KOPT-K1 (cell line): ENCODE results near the gene ERBB2.

Source experiments
- H3K27ac ChIP-seq: fragments of 200-600 bp; sonication (generic); 2 replicates; pipeline ENCODE4 v1.5.1; 2016; ENCODE audit warnings: antibody characterized with exemption, mild to moderate bottlenecking, low read depth, low read length; ENCODE audit not compliant: poor library complexity, severe bottlenecking
- H3K36me3 ChIP-seq: fragments of 200-600 bp; sonication (generic); 2 replicates; pipeline ENCODE4 v1.5.1; 2017; ENCODE audit warnings: antibody characterized with exemption, mild to moderate bottlenecking, low read length, moderate library complexity; ENCODE audit not compliant: insufficient read depth
- H3K9me3 ChIP-seq: fragments of 200-600 bp; sonication (generic); 2 replicates; pipeline ENCODE4 v1.5.1; 2017; ENCODE audit warnings: antibody characterized with exemption, low read length, mild to moderate bottlenecking; ENCODE audit not compliant: insufficient read depth, poor library complexity, severe bottlenecking

The ERBB2 gene

DNA sequence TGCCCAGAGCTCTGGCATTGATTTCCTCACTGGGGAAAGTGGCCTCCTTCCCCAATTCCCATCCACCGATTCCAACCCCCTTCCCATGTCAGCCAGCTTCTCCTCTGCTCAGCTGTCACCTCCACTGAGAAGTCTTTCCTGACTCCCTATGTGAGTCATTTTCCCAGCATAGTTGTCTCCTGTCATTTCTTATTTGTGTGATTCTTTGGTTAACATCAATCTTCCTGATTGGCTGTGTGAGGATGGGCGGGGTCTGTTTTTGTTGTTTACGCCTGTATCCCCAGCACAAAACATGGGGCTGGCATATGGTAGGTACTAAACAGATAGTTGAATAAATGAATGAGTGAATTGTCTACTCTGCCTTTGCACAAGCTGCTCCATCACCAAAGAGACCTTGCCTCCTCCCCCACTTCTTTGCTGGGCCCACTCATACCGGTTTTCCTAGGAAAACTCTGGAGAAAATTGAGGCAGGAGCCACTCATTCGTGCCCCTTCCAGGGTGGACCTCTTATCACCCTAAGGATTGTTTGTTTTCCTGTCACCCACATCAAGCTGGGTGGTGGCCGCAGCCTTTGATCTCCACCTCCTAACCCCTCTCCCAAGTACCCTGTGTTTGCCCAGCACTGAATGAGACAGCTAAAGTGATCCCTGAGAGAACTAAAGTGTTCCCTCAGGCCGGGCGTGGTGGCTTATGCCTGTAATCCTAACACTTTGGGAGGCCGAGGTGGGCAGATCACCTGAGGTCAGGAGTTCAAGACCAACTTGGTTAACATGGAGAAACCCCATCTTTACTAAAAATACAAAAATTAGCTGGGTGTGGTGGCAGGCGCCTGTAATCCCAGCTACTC, 36.7 kb downstream of the ERBB2 start:
- no peaks in the 10 kb centered on the region for H3K36me3 ChIP-seq
- no peaks in the 10 kb centered on the region for H3K9me3 ChIP-seq
- H3K27ac ChIP-seq = no peak overlapping the region

GRCh38 chr17:39737206-39737759, 37.4 kb downstream of the ERBB2 start:
- Histone ChIP-seq H3K36me3 (no peaks in the 10 kb centered on the region), H3K27ac (no peak overlapping the region), H3K9me3 (no peaks in the 10 kb centered on the region)

DNA sequence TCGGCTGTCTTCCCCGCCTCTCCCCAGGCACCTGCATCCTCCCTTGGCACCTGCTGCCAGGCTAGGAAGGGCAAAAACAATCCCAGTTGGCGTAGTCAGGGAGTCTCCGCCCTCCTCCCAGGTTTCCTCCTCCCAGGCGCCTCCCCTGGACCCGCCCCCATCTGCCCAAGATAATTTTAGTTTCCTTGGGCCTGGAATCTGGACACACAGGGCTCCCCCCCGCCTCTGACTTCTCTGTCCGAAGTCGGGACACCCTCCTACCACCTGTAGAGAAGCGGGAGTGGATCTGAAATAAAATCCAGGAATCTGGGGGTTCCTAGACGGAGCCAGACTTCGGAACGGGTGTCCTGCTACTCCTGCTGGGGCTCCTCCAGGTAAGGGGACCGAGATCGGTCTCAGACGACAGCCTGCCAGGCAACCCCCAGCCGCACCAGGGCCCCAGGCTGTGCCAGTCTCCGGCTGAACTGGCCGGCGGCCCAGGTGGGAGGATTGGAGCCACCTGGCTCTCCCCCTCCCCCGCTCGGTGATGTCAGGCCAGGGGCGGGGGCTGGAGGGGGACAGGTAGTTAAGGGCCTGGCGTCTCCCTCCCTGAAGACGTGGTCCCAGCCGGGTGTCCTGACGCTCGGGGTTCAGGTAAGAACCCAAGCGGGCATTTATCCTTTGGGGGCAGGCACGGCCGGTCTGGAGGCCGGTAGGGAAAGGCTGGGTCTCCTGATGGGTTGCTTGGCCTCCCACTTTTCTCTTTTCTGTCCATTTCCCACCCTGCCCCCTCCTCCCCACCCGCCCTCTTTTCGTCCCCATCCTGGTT, 38.1 kb downstream of the ERBB2 start, which contains the start of gene GRB7:
GRB7 (plus strand) TSS at position 179 of the 808 bp plus-strand sequence. CDS start 4,364 bp downstream, outside the sequence.
- H3K27ac ChIP-seq = no peak within 1 kb of the TSS
- H3K9me3 ChIP-seq = no peaks in the 10 kb centered on the region
- H3K36me3 ChIP-seq = no peaks in the 10 kb centered on the region

GRCh38 chr17:39738568-39738901, 38.7 kb downstream of the ERBB2 start:
- H3K9me3 ChIP-seq = no peaks in the 10 kb centered on the region
- no peaks in the 10 kb centered on the region for H3K36me3 ChIP-seq
- H3K27ac ChIP-seq = no peak overlapping the region

DNA sequence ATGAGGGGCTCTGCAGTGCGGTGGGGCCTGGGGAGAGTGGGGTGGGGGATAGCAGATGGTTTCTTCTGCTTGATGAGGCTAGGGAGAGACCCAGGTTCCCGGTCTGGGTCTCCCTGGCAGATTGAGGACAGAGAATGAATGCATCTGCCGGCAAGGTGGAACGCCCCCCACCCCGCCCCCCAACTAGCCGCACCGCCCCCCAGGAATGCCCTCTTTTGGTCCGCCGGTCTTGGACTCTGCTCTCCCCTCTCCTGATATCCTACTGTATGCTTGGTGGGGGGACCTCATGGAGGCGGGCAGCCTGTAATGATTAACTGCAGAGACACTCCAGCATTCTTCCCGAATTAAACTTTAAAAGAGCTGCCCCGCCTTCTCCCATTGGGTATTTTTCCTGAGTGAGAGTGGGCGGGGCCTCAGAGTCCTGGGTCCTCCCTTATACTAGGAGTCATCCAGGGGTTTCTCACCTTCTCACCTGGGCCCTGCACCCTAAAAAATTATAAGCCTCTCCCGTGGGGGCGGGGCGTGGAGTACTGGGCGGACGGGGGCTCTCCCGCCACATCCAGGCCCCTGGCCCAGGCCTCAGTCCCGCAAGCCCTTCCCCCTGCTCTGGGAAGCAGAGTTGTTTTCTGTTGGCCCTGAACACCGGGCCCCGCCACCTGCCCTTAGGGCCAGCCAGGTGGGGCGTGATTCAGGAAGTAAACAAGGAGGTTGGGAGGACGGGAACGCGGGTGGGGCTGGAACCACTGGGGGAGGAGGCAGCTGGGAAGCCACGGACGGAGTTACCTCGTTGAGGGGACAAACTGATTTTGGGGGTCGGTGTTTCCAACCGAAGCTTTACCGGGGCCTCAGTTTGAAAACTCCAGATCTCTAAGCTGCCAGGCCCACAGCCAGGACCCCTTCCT, 39.4 kb downstream of the ERBB2 start:
- no peaks in the 10 kb centered on the region for H3K36me3 ChIP-seq
- H3K27ac ChIP-seq = no peak overlapping the region
- H3K9me3 ChIP-seq = no peaks in the 10 kb centered on the region

GRCh38 chr17:39739885-39740356, 40.1 kb downstream of the ERBB2 start:
- H3K36me3 ChIP-seq = no peaks in the 10 kb centered on the region
- H3K27ac ChIP-seq = no peak overlapping the region
- no peaks in the 10 kb centered on the region for H3K9me3 ChIP-seq

GRCh38 chr17:39740357-39741111, 40.7 kb downstream of the ERBB2 start:
- H3K36me3 ChIP-seq = no peaks in the 10 kb centered on the region
- H3K9me3 ChIP-seq = no peaks in the 10 kb centered on the region
- no peak overlapping the region for H3K27ac ChIP-seq

- Histone ChIP-seq H3K27ac (no peak overlapping the region), H3K9me3 (no peaks in the 10 kb centered on the region), H3K36me3 (no peaks in the 10 kb centered on the region)
Measured at GRCh38 chr17:39742126-39742855, 42.4 kb downstream of the ERBB2 start.

DNA sequence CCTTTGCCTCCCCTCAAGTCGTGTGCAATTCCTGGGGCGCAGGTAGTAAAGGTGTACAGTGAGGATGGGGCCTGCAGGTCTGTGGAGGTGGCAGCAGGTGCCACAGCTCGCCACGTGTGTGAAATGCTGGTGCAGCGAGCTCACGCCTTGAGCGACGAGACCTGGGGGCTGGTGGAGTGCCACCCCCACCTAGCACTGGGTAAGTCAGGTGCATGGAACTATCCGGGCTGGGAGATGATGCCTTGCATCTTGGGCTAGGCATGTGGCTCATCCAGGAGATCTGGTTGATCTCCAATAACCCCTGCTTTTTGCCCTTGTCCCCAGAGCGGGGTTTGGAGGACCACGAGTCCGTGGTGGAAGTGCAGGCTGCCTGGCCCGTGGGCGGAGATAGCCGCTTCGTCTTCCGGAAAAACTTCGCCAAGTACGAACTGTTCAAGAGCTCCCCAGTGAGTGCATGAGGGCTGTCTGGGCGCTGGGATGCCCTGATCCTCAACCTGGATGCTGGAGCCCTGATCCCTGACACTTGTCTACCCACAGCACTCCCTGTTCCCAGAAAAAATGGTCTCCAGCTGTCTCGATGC, 43.1 kb downstream of the ERBB2 start:
- H3K27ac ChIP-seq = no peak overlapping the region
- no peaks in the 10 kb centered on the region for H3K36me3 ChIP-seq

DNA sequence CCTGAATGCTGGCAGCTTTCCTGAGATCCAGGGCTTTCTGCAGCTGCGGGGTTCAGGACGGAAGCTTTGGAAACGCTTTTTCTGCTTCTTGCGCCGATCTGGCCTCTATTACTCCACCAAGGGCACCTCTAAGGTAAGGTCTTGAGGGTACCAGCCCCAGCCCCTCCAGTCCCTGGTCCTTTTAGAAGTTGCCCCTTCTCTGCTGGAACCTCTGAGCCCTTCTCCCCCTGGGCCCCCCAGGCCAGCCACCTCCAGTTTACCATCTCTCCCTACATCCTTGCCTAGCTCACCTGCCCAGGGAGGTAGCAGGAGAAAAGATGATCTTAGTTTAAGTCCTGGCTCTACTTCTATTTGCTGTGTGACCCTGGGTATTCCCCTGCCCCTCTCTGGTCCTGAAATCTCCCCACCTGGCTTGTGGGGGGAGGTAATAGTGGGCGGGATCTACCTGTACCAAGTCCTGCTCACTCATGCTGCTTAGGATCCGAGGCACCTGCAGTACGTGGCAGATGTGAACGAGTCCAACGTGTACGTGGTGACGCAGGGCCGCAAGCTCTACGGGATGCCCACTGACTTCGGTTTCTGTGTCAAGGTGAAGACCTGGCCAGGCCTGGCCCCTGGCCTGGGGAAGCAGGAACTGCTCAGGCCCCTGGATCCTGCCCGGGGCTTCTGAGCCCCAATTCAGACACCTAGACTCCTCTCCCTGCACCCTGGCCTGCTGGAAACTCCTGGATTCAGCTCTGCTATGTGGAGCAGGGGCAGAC, 44.4 kb downstream of the ERBB2 start:
- Histone ChIP-seq H3K36me3 (no peaks in the 10 kb centered on the region), H3K27ac (no peak overlapping the region), H3K9me3 (no peaks in the 10 kb centered on the region)

More for the DNA sequence above, 43.1 kb downstream of the ERBB2 start:
- no peaks in the 10 kb centered on the region for H3K9me3 ChIP-seq

- Histone ChIP-seq H3K36me3 (no peaks in the 10 kb centered on the region), H3K9me3 (no peaks in the 10 kb centered on the region), H3K27ac (no peak overlapping the region)
Measured at GRCh38 chr17:39744836-39745215, 45.0 kb downstream of the ERBB2 start.

- Histone ChIP-seq H3K36me3 (no peaks in the 10 kb centered on the region), H3K9me3 (no peaks in the 10 kb centered on the region), H3K27ac (no peak overlapping the region)
Measured at GRCh38 chr17:39745335-39746144, 45.7 kb downstream of the ERBB2 start.
